Karpas-422 (cell line): Measurements from ENCODE around the gene A1BG. TPM values are rescaled to one million over a fixed set of nuclear protein-coding genes. Genes with fewer than 3 reads are reported as not detected.
A peak's percentile ranks its signal among the peaks of the same experiment; 100 is the strongest.

Source experiments
- DNase-seq: peaks from one replicate; pipeline ENCODE4 v3.0.0-alpha.2; 2015
- H2AFZ ChIP-seq: fragments of 200-600 bp; sonication (generic); 2 replicates; pipeline ENCODE4 v1.6.1; 2014; ENCODE audit warnings: antibody characterized with exemption, low read length, mixed read lengths
- H3K27ac ChIP-seq: fragments of 200-600 bp; sonication (generic); 2 replicates; pipeline ENCODE4 v1.5.1; 2014; ENCODE audit warnings: mild to moderate bottlenecking, low read length, moderate library complexity
- H3K27me3 ChIP-seq: fragments of 200-600 bp; sonication (generic); 2 replicates; pipeline ENCODE4 v1.6.1; 2014; ENCODE audit warnings: low read length, mixed read lengths
- H3K36me3 ChIP-seq: fragments of 200-600 bp; sonication (generic); 2 replicates; pipeline ENCODE4 v1.6.1; 2014; ENCODE audit warnings: low read length, mixed read lengths; ENCODE audit not compliant: insufficient read depth
- H3K4me1 ChIP-seq: fragments of 200-600 bp; sonication (generic); 2 replicates; pipeline ENCODE4 v1.6.1; 2014; ENCODE audit warnings: mild to moderate bottlenecking, low read length, mixed read lengths
- H3K4me2 ChIP-seq: fragments of 200-600 bp; sonication (generic); 2 replicates; pipeline ENCODE4 v1.6.1; 2014; ENCODE audit warnings: low read length, low read depth, mild to moderate bottlenecking; ENCODE audit not compliant: poor library complexity, severe bottlenecking
- H3K4me3 ChIP-seq: fragments of 200-600 bp; sonication (generic); 2 replicates; pipeline ENCODE4 v1.5.1; 2014; ENCODE audit warnings: mild to moderate bottlenecking, antibody characterized with exemption, low read length, mixed read lengths
- H3K79me2 ChIP-seq: fragments of 200-600 bp; sonication (generic); 2 replicates; pipeline ENCODE4 v1.6.1; 2014; ENCODE audit warnings: mild to moderate bottlenecking, low read length, mixed read lengths
- H3K9ac ChIP-seq: fragments of 200-600 bp; sonication (generic); 2 replicates; pipeline ENCODE4 v1.6.0; 2014; ENCODE audit warnings: low read length
- H3K9me2 ChIP-seq: fragments of 200-600 bp; sonication (generic), shearing (Covaris generic); replicated peaks from 2 replicates; pipeline ENCODE4 v1.6.0; 2014; ENCODE audit warnings: mild to moderate bottlenecking, low read length, moderate library complexity; ENCODE audit not compliant: insufficient read depth
- H3K9me3 ChIP-seq: fragments of 300-700, 200-600 bp; sonication (generic); 2 replicates; pipeline ENCODE4 v1.6.1; 2014; ENCODE audit warnings: low read length, mixed read lengths
- H4K20me1 ChIP-seq: fragments of 200-600 bp; sonication (generic); 2 replicates; pipeline ENCODE4 v1.6.1; 2014; ENCODE audit warnings: mild to moderate bottlenecking, antibody characterized with exemption, low read length, low read depth; ENCODE audit not compliant: insufficient read depth
- total RNA-seq: library from RNA; depleted of rRNA; stranded (reverse); fragments of >200 nt; shearing (Covaris generic); gene quantifications from 2 replicates; pipeline ENCODE4 v1.2.3, GENCODE V29; 2014; ENCODE audit warnings: low replicate concordance

The A1BG gene
- total RNA-seq, 1 experiment from 2014 or later, result 52.9 TPM

DNA sequence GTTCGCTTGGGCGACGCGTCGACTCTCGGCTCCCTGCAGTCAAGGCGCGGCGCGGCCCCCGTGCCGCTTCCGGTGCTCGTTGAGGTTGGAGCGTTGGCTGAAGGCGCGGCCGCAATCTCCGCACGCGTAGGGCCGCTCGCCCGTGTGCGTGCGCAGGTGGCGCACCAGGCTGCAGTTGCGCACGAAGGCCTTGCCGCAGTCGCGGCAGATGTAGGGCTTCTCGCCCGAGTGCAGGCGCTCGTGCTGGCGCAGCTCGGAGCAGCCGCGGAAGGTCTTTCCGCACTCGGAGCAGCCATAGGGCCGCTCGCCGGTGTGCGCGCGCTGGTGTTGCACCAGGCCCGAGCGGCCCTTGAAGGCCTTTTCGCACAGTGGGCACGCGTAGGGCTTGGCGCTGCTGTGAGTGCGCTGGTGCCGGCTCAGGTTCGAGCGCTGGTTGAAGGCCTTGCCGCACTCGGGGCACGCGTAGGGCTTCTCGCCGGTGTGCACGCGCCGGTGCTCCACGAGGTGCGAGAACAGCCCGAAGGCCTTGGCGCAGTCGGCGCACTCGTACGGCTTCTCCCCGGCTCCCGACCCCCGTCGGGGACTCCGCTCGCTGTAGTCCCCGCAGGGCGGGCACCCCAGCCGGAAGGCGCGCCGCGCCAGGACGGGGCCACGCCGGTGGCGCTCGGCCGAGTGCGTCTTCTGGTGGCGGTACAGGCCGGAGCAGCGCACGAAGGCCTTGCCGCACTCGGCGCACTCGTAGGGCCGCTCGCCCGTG lies 14.6 kb upstream of the A1BG start:
- H3K9me3 ChIP-seq, result no peaks in the 10 kb centered on the region
- H3K4me1 ChIP-seq, result peaks cover 6% of the 10 kb centered on the region; the same call in 1 of the 2 replicates
- H3K36me3 ChIP-seq, result no peaks in the 10 kb centered on the region
- H3K27me3 ChIP-seq, result no peaks in the 10 kb centered on the region
- no peak overlapping the region for H3K9ac ChIP-seq
- no peaks in the 10 kb centered on the region for H3K9me2 ChIP-seq
- DNase-seq, result no peak
- H3K79me2 ChIP-seq, result no peaks in the 10 kb centered on the region
- H2AFZ ChIP-seq, result no peak overlapping the region
- no peaks in the 10 kb centered on the region for H4K20me1 ChIP-seq
- H3K4me2 ChIP-seq, result no peak overlapping the region
- no peak overlapping the region for H3K27ac ChIP-seq
- H3K4me3 ChIP-seq, result no peak overlapping the region

- peaks cover 7% of the 10 kb centered on the region for H3K4me1 ChIP-seq
- no peaks in the 10 kb centered on the region for H3K36me3 ChIP-seq
- no peak overlapping the region for H3K9ac ChIP-seq
- H3K9me3 ChIP-seq, result no peaks in the 10 kb centered on the region
- H3K4me2 ChIP-seq, result no peak overlapping the region
- H3K79me2 ChIP-seq, result peaks cover 3% of the 10 kb centered on the region
- H3K27ac ChIP-seq, result no peak overlapping the region
- H3K4me3 ChIP-seq, result no peak overlapping the region
- no peak for DNase-seq
- no peaks in the 10 kb centered on the region for H3K27me3 ChIP-seq
- no peaks in the 10 kb centered on the region for H4K20me1 ChIP-seq
- no peak overlapping the region for H2AFZ ChIP-seq
- no peaks in the 10 kb centered on the region for H3K9me2 ChIP-seq
Measured at GRCh38 chr19:58366585-58367430, 13.5 kb upstream of the A1BG start.

GRCh38 chr19:58364146-58364545 lies 10.9 kb upstream of the A1BG start:
- Histone ChIP-seq H4K20me1 (no peaks in the 10 kb centered on the region), H3K36me3 (no peaks in the 10 kb centered on the region), H3K27ac (no peak overlapping the region), H3K9ac (0 out of 2 replicates have a peak overlapping the region, but pooled peaks have one; percentile 4), H2AFZ (no peak overlapping the region), H3K79me2 (peaks cover 13% of the 10 kb centered on the region), H3K9me3 (no peaks in the 10 kb centered on the region), H3K27me3 (no peaks in the 10 kb centered on the region), H3K9me2 (no peaks in the 10 kb centered on the region), H3K4me3 (no peak overlapping the region), H3K4me1 (peaks cover 17% of the 10 kb centered on the region), H3K4me2 (no peak overlapping the region)
- DNase-seq, result no peak

- Histone ChIP-seq H3K9ac (peak within 1 kb of the TSS; percentile 99), H2AFZ (peak within 1 kb of the TSS; percentile 86; the same call in 1 of the 2 replicates), H3K4me1 (peaks cover 17% of the 10 kb centered on the region), H3K36me3 (no peaks in the 10 kb centered on the region), H4K20me1 (no peaks in the 10 kb centered on the region), H3K9me2 (no peaks in the 10 kb centered on the region), H3K9me3 (no peaks in the 10 kb centered on the region), H3K4me3 (peak within 1 kb of the TSS; percentile 96), H3K4me2 (peak within 1 kb of the TSS; percentile 98), H3K27ac (peak within 1 kb of the TSS; percentile 90), H3K79me2 (peaks cover 13% of the 10 kb centered on the region), H3K27me3 (no peaks in the 10 kb centered on the region)
- DNase-seq, result peak; percentile 100
Measured at GRCh38 chr19:58362272-58362994, 9.1 kb upstream of the A1BG start, which contains the start of gene ZNF497. Gene ZNF497, minus strand, starts transcription at chr19:58362751. Its CDS starts 5,116 bp downstream, at chr19:58357635.

GRCh38 chr19:58361900-58362271 lies 8.6 kb upstream of the A1BG start:
- peaks cover 13% of the 10 kb centered on the region for H3K79me2 ChIP-seq
- H3K4me3 ChIP-seq, result peak overlapping the region; percentile 96
- H2AFZ ChIP-seq, result peak overlapping the region; percentile 86; the same call in 1 of the 2 replicates
- H3K4me1 ChIP-seq, result peaks cover 17% of the 10 kb centered on the region
- H3K27ac ChIP-seq, result peak overlapping the region; percentile 90
- no peaks in the 10 kb centered on the region for H3K9me2 ChIP-seq
- H3K36me3 ChIP-seq, result no peaks in the 10 kb centered on the region
- H3K9ac ChIP-seq, result peak overlapping the region; percentile 99
- H3K4me2 ChIP-seq, result peak overlapping the region; percentile 98
- H3K9me3 ChIP-seq, result no peaks in the 10 kb centered on the region
- H4K20me1 ChIP-seq, result no peaks in the 10 kb centered on the region
- no peaks in the 10 kb centered on the region for H3K27me3 ChIP-seq
- DNase-seq, result peak; percentile 92

GRCh38 chr19:58357481-58358145 lies 4.3 kb upstream of the A1BG start:
- Histone ChIP-seq H3K79me2 (peaks cover 13% of the 10 kb centered on the region), H3K4me2 (no peak overlapping the region), H4K20me1 (no peaks in the 10 kb centered on the region), H3K27me3 (no peaks in the 10 kb centered on the region), H3K4me3 (no peak overlapping the region), H3K27ac (no peak overlapping the region), H3K36me3 (no peaks in the 10 kb centered on the region), H3K9ac (no peak overlapping the region), H3K9me3 (no peaks in the 10 kb centered on the region), H3K4me1 (peaks cover 13% of the 10 kb centered on the region), H2AFZ (no peak overlapping the region), H3K9me2 (no peaks in the 10 kb centered on the region)
- DNase-seq, result no peak

- peaks cover 11% of the 10 kb centered on the region for H3K4me1 ChIP-seq
- H4K20me1 ChIP-seq, result no peaks in the 10 kb centered on the region
- H3K27ac ChIP-seq, result no peak overlapping the region
- no peaks in the 10 kb centered on the region for H3K27me3 ChIP-seq
- H3K9me3 ChIP-seq, result no peaks in the 10 kb centered on the region
- H3K36me3 ChIP-seq, result no peaks in the 10 kb centered on the region
- H3K4me2 ChIP-seq, result no peak overlapping the region
- no peaks in the 10 kb centered on the region for H3K9me2 ChIP-seq
- DNase-seq, result no peak
- no peak overlapping the region for H3K9ac ChIP-seq
- peaks cover 11% of the 10 kb centered on the region for H3K79me2 ChIP-seq
- no peak overlapping the region for H3K4me3 ChIP-seq
- no peak overlapping the region for H2AFZ ChIP-seq
Measured at GRCh38 chr19:58356766-58357480, 3.6 kb upstream of the A1BG start.
